Keratinocyte (primary cell): ENCODE data around the gene MLPH. TPM values are rescaled to one million over a fixed set of nuclear protein-coding genes. Genes with fewer than 3 reads are reported as not detected.

Experiments
- DNase-seq: peaks from one replicate; pipeline ENCODE4 v3.0.0-alpha.2; 2011; ENCODE audit warnings: low read depth, missing footprints, low spot score
- FAIRE-seq: peaks from 2 replicates; lab custom pipeline; 2011; peaks lifted over from hg19 to GRCh38; lab: Jason Lieb, UNC
- H2AFZ ChIP-seq: 2 replicates; pipeline ENCODE4 v1.6.0; 2012; ENCODE audit warnings: low read length, control low read depth, inconsistent platforms; ENCODE audit not compliant: control insufficient read depth
- H3K27ac ChIP-seq: 2 replicates; pipeline ENCODE4 v1.5.1; 2011; ENCODE audit warnings: low read length; ENCODE audit not compliant: control insufficient read depth, insufficient read depth
- H3K27me3 ChIP-seq: 3 replicates; pipeline ENCODE4 v1.6.0; 2011; ENCODE audit warnings: low read length; ENCODE audit not compliant: control insufficient read depth, insufficient read depth; ENCODE audit errors: extremely low read depth
- H3K36me3 ChIP-seq, 2 experiments: 2 replicates in 1 of 2; 3 replicates in 1 of 2; pipeline ENCODE4 v1.5.1; 2011; ENCODE audit warnings: low read length in 2 of 2, mild to moderate bottlenecking in 1 of 2; ENCODE audit not compliant: control insufficient read depth in 2 of 2, insufficient read depth in 2 of 2; ENCODE audit errors: extremely low read depth in 1 of 2
- H3K4me1 ChIP-seq: 3 replicates; pipeline ENCODE4 v1.5.1; 2011; ENCODE audit warnings: low read length; ENCODE audit not compliant: control insufficient read depth, insufficient read depth; ENCODE audit errors: extremely low read depth
- H3K4me2 ChIP-seq: 3 replicates; pipeline ENCODE4 v1.6.0; 2011; ENCODE audit warnings: low read depth, low read length; ENCODE audit not compliant: control insufficient read depth, insufficient read depth; ENCODE audit errors: extremely low read depth
- H3K4me3 ChIP-seq, 3 experiments: fragments of 200-600 bp in 1 of 3; sonication (generic) in 1 of 3; 2 replicates in 2 of 3; 3 replicates in 1 of 3; pipeline ENCODE4 v1.5.1; 2011 to 2016; ENCODE audit warnings: low read length in 3 of 3, mild to moderate bottlenecking in 3 of 3, control low read depth in 2 of 3, inconsistent platforms in 1 of 3, low read depth in 1 of 3, mixed read lengths in 1 of 3, mixed run types in 1 of 3, moderate library complexity in 1 of 3; ENCODE audit not compliant: control insufficient read depth in 2 of 3, insufficient read depth in 2 of 3; ENCODE audit errors: extremely low read depth in 1 of 3
- H3K79me2 ChIP-seq: 2 replicates; pipeline ENCODE4 v1.6.0; 2012; ENCODE audit warnings: low read length; ENCODE audit not compliant: control insufficient read depth, insufficient read depth
- H3K9ac ChIP-seq: 3 replicates; pipeline ENCODE4 v1.6.0; 2011; ENCODE audit warnings: low read length; ENCODE audit not compliant: control insufficient read depth, insufficient read depth; ENCODE audit errors: extremely low read depth
- H3K9me1 ChIP-seq: 3 replicates; pipeline ENCODE4 v1.6.0; 2011; ENCODE audit warnings: low read length; ENCODE audit not compliant: control insufficient read depth, insufficient read depth; ENCODE audit errors: extremely low read depth
- H3K9me3 ChIP-seq: 2 replicates; pipeline ENCODE4 v1.5.1; 2012; ENCODE audit warnings: low read depth, low read length; ENCODE audit not compliant: control insufficient read depth
- H4K20me1 ChIP-seq: 3 replicates; pipeline ENCODE4 v1.6.0; 2011; ENCODE audit warnings: low read length; ENCODE audit not compliant: control insufficient read depth, insufficient read depth; ENCODE audit errors: extremely low read depth
- CTCF ChIP-seq, 3 experiments: IDR thresholded peaks in 1 of 3; conservative IDR thresholded peaks in 1 of 3; optimal IDR thresholded peaks in 1 of 3; 2 replicates in 2 of 3; 3 replicates in 1 of 3; pipeline versions ENCODE3 to v1.5.1; 2011; ENCODE audit warnings: low read length in 3 of 3, mild to moderate bottlenecking in 3 of 3, moderate library complexity in 2 of 3, control low read depth in 1 of 3, inconsistent platforms in 1 of 3; ENCODE audit not compliant: insufficient read depth in 2 of 3; ENCODE audit errors: extremely low read depth in 1 of 3
- EZH2 ChIP-seq: IDR thresholded peaks from one replicate; pipeline ENCODE4 v1.6.1; 2012; ENCODE audit warnings: inconsistent platforms, mild to moderate bottlenecking, low read length, moderate library complexity
- dilution Hi-C: fragments of 300-500 bp; cut with MboI; formaldehyde crosslinking; loops from one replicate; pipeline ENCODE4 v1.7.0; 2020; ENCODE audit warnings: low sequenced_read_pairs; ENCODE audit not compliant: extremely low pct_ligation_motif_present
- polyA plus RNA-seq, 5 experiments: library from polyadenylated mRNA; depleted of rRNA in 3 of 5; stranded (reverse) in 3 of 5; stranded (forward) in 1 of 5; unstranded in 1 of 5; fragments of >200 nt; gene quantifications; 1 replicate in 1 of 5; 2 replicates in 3 of 5; 3 replicates in 1 of 5; pipeline versions ENCODE4 v1.2.1 to v1.2.3, GENCODE V29; 2011 to 2012; ENCODE audit warnings: missing spikeins in 2 of 5, low read depth in 1 of 5, low replicate concordance in 1 of 5

Gene MLPH
- polyA plus RNA-seq, 1 donor (not counting 4 experiments of a cell fraction or from before 2014, with no cell fraction given): 0.67 TPM

GRCh38 chr2:237592425-237592980 lies 105.5 kb downstream of the MLPH start:
- no peak overlapping the region for H3K4me3 ChIP-seq
- no peak for TF ChIP-seq CTCF (optimal IDR thresholded peaks at IDR 0.05 in 1 of 3, IDR thresholded peaks at IDR 0.05 in 1 of 3, conservative IDR thresholded peaks at IDR 0.05 in 1 of 3; ENCODE audit: extremely low read depth in 1 of 3, insufficient read depth in 2 of 3, low read length in 3 of 3)
- no peak for TF ChIP-seq EZH2
- H3K27ac ChIP-seq: no peak overlapping the region
- dilution Hi-C loops: no loop called here
- no peaks in the 10 kb centered on the region for H4K20me1 ChIP-seq
- H3K9me1 ChIP-seq: no peaks in the 10 kb centered on the region
- no peak overlapping the region for H3K9ac ChIP-seq
- H3K79me2 ChIP-seq: no peaks in the 10 kb centered on the region
- H2AFZ ChIP-seq: no peak overlapping the region
- H3K4me2 ChIP-seq: no peak overlapping the region
- no peak for DNase-seq
- no peak for FAIRE-seq
- peaks cover 19% of the 10 kb centered on the region for H3K4me1 ChIP-seq
- no peaks in the 10 kb centered on the region for H3K36me3 ChIP-seq
- H3K27me3 ChIP-seq: no peaks in the 10 kb centered on the region
- H3K9me3 ChIP-seq: no peaks in the 10 kb centered on the region

DNA sequence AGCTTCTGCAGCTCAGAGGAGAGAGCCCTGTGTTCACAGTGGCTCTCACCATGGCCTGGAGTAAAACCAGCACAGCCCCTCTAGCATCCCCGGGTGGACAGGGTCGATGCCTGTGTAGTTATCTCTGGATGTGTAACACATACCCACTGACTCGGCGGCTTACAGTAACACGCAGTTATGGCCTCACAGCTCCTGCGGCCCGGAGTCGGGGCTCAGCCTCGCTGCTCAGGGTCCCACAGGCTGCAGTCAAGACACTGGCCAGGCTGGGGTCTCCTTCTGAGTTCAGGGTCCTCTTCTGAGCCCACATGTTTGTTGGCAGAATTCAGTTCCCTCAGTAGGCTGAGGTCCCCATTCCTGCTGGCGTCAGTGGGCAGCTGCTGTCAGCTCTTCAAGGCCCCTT lies 106.0 kb downstream of the MLPH start:
- Histone ChIP-seq H3K4me3 (no peak overlapping the region), H3K4me1 (peaks cover 19% of the 10 kb centered on the region), H3K27me3 (no peaks in the 10 kb centered on the region), H3K9me3 (no peaks in the 10 kb centered on the region), H3K79me2 (no peaks in the 10 kb centered on the region), H3K36me3 (no peaks in the 10 kb centered on the region), H4K20me1 (no peaks in the 10 kb centered on the region), H3K4me2 (no peak overlapping the region), H3K9ac (no peak overlapping the region), H2AFZ (no peak overlapping the region), H3K9me1 (no peaks in the 10 kb centered on the region), H3K27ac (no peak overlapping the region)
- FAIRE-seq (no peak), DNase-seq (no peak)
- dilution Hi-C loops: no loop called here
- TF ChIP-seq EZH2 (no peak), CTCF (optimal IDR thresholded peaks at IDR 0.05 in 1 of 3, IDR thresholded peaks at IDR 0.05 in 1 of 3, conservative IDR thresholded peaks at IDR 0.05 in 1 of 3; ENCODE audit: extremely low read depth in 1 of 3, insufficient read depth in 2 of 3, low read length in 3 of 3) (no peak)
